ENCODE results near the gene ST3GAL5. TPM values are rescaled to one million over a fixed set of nuclear protein-coding genes. Genes with fewer than 3 reads are reported as not detected.

The ST3GAL5 gene
- total RNA-seq, 1 donor from 2014 or later = 29.7 TPM

DNA sequence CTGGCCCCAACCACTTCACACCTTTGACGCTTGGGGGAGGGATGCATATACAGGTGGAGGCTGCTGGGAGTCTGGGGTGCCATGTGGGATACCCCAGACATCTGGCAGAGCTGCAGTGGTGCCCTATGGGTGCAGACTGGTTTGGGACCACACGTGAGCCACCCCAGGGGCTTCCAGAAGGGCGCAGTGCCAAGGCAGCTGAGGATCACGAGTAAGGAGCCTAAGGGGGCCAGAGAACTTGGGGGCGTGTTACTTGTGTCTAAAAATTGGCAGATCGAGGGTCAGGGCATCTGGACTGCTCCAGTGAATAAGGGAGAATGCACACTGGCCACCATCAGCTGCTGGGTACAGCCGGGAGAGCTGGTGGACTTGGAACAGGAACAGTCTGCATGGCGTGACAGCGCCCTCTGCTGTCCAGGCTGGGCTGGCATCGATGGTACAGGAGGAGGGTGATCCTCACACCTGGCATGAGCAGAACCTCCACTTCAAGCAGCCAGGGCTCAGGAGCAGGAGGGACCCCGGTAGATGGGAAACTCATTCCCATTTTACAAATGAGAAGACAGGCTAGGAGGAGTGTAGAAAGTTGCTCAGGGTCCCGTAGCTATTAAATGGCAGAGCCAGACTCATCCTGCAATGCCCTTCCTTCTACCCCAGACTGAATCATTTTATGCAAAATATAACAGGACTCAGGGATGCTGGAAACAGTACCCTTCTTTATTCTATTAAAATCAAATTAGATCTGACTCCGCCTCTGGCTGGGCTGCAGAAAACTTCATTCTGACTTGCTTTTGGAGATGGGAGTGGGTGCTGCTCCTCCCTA lies 74.6 kb downstream of the ST3GAL5 start:
- TF ChIP-seq, protein P1, sequence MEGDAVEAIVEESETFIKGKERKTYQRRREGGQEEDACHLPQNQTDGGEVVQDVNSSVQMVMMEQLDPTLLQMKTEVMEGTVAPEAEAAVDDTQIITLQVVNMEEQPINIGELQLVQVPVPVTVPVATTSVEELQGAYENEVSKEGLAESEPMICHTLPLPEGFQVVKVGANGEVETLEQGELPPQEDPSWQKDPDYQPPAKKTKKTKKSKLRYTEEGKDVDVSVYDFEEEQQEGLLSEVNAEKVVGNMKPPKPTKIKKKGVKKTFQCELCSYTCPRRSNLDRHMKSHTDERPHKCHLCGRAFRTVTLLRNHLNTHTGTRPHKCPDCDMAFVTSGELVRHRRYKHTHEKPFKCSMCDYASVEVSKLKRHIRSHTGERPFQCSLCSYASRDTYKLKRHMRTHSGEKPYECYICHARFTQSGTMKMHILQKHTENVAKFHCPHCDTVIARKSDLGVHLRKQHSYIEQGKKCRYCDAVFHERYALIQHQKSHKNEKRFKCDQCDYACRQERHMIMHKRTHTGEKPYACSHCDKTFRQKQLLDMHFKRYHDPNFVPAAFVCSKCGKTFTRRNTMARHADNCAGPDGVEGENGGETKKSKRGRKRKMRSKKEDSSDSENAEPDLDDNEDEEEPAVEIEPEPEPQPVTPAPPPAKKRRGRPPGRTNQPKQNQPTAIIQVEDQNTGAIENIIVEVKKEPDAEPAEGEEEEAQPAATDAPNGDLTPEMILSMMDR (IDR thresholded peaks at IDR 0.05; ENCODE audit: insufficient read depth, low read length, severe bottlenecking) = peak; percentile 98
- Histone ChIP-seq H3K36me3 (ENCODE audit: control insufficient read depth, insufficient read depth, low read length) (no peaks in the 10 kb centered on the region), H3K4me3 (ENCODE audit: low read depth, low read length) (no peak overlapping the region), H3K27me3 (ENCODE audit: control insufficient read depth, insufficient read depth, low read length) (no peaks in the 10 kb centered on the region)
- DNase-seq (ENCODE audit: low read depth) (peak; percentile 74), FAIRE-seq (peak; percentile 89)

DNA sequence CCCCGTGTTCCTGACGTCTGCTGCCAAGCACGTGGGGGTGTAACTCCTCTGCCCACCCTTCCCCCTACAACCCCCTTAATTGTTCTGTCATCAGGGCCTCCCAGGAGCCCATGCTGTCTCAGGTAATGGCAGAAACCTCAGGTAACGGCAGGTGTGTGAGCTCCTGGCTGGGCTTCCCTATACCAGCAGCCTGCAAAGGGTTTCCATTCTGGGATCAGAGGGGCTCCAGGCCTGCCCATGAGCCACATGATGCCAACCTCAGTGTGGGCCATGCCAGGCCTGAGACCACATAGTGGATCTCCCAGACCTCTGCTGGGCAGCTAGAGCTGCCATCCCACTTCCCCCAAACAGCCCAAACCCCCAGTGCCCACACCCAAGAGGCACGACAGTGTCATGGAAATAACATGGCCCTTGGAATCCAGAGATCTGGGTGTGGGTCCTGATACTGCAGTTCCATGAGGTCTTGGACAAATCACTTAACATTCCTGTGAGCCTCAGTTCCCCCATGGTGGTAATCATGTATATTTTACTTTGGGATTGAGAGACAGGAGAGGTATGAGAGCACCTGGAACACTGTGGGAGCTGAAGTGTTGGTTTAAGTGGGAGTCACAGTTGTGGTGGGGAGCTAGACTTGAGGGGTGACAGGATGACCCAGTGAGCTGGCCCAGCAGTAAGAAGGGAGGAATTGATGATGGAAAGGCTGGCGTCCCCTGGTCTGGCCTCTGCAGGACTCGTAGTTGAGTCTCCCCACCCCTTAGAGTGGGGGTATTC lies 75.4 kb downstream of the ST3GAL5 start:
- H3K4me3 ChIP-seq (ENCODE audit: low read depth, low read length) = no peak overlapping the region
- DNase-seq (ENCODE audit: low read depth) = no peak
- H3K36me3 ChIP-seq (ENCODE audit: control insufficient read depth, insufficient read depth, low read length) = no peaks in the 10 kb centered on the region
- TF ChIP-seq, protein P1 (IDR thresholded peaks at IDR 0.05; ENCODE audit: insufficient read depth, low read length, severe bottlenecking) = no peak
- no peaks in the 10 kb centered on the region for H3K27me3 ChIP-seq (ENCODE audit: control insufficient read depth, insufficient read depth, low read length)
- FAIRE-seq = no peak

DNA sequence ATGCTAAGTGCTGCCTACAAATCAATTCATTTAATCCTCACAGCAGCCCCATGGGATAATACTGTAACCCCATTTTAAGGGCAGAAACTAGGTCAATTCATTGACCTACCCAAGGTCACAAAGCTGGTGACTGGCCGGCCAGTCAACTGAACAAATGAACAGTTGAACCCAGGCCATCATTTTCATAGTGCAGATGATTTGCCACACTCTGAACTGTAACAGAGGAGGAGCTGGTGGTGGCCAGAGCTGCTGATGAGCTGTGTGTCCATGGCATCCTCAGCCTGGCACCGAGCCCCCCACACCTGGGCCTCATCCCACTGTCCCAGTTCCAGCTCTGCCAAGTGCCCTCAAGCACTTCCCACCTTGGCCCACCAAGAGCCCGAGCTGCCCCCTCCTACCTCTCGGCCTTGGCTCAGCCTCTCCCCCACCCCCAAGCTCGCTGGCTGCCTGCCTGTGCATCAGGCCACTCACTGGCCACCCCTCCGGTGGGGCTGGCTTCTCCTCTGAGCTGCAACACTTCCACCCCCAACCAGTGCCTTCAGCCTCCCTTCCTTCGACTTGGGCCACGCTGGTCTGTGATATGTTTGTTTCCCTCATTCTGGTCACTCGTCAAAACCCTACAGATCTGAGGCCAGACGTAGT lies 76.6 kb downstream of the ST3GAL5 start:
- TF ChIP-seq, protein P1 (IDR thresholded peaks at IDR 0.05; ENCODE audit: insufficient read depth, low read length, severe bottlenecking) = no peak
- no peaks in the 10 kb centered on the region for H3K27me3 ChIP-seq (ENCODE audit: control insufficient read depth, insufficient read depth, low read length)
- no peak for FAIRE-seq
- no peak overlapping the region for H3K4me3 ChIP-seq (ENCODE audit: low read depth, low read length)
- no peaks in the 10 kb centered on the region for H3K36me3 ChIP-seq (ENCODE audit: control insufficient read depth, insufficient read depth, low read length)
- DNase-seq (ENCODE audit: low read depth) = no peak

DNA sequence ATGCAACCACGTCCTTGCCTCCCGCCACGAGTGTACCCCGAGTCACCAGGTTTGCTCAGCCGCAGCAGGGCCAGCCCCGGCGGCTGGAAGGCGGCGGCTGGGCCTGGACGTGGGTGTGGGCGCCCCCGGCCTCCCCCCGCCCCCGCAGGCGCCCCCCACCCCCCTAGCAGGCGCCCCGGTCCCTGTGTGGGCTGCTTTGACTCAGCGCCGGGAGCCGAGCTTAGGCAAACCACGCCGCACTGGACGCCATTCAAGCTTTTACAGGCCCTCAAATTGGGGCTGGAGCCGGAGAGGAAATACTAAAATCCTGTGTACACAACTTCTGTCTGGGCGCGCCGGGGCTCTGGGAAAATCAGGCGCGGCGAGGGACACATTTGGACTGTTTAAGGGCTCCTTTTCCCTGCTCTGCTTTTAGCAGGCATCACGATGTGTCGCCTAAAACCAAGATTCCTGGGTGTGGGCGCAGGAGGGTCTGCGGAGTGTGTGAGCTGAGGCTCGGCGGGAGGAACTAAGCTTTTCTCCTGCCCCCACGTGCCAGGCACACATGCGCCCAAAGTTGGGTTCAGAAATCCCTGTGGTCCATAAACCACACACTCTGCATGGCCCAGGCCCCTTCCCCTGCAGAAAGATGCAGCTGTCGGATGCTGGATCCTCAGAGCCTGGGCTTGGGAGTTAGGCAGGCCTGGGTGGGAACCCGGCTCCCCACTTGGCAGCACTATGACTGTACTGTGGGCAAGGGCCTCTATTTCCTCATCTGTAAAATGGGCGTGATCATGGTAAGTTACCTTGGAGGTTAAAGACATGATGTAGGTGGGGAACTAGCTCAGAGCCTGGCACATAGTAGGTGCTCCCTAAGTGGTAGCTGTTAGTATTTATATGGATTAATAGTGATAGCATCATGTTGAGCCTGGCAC lies 77.4 kb downstream of the ST3GAL5 start:
- no peaks in the 10 kb centered on the region for H3K27me3 ChIP-seq (ENCODE audit: control insufficient read depth, insufficient read depth, low read length)
- H3K36me3 ChIP-seq (ENCODE audit: control insufficient read depth, insufficient read depth, low read length) = no peaks in the 10 kb centered on the region
- H3K4me3 ChIP-seq (ENCODE audit: low read depth, low read length) = no peak overlapping the region
- DNase-seq (ENCODE audit: low read depth) (peak; percentile 32), FAIRE-seq (no peak)
- TF ChIP-seq, protein P1 (IDR thresholded peaks at IDR 0.05; ENCODE audit: insufficient read depth, low read length, severe bottlenecking) = no peak
